A673 (cell line): ENCODE data around the gene BNIPL.

Experiments
- CTCF ChIP-seq: fragments of 300-800, 200-600 bp; sonication (generic); conservative IDR thresholded peaks from 2 replicates; pipeline ENCODE4 v1.5.1; 2017; ENCODE audit warnings: low read depth, mild to moderate bottlenecking, antibody characterized with exemption, low read length, moderate library complexity, mixed read lengths
- EZH2 ChIP-seq: fragments of 200-600 bp; sonication (generic); IDR thresholded peaks from 2 replicates; pipeline ENCODE4 v1.6.1; 2017; ENCODE audit warnings: borderline replicate concordance, low read depth, mild to moderate bottlenecking, mixed read lengths, antibody characterized with exemption, low read length; ENCODE audit not compliant: poor library complexity, severe bottlenecking

GRCh38 chr1:151001602-151002001 is 34.8 kb upstream of the BNIPL start:
- TF ChIP-seq CTCF (no peak), EZH2 (no peak)
